Endothelial cell of umbilical vein (primary cell): ENCODE measurements around the gene ZBTB7B. TPM values are rescaled to one million over a fixed set of nuclear protein-coding genes. Genes with fewer than 3 reads are reported as not detected.

Experiments
- BruUV-seq: library from RNA; stranded (reverse); fragments of 400-500 nt; replicated peaks from 2 replicates; lab custom pipeline; 2021; lab: Mats Ljungman, UMichigan
- CTCF ChIA-PET: fragments of 300-600, 350-600 bp; sonication (Branson Sonifier 250); formaldehyde crosslinking; loops from one replicate; lab custom pipeline; 2021; ENCODE audit warnings: antibody characterized with exemption, inconsistent platforms; lab: Charles Lee
- POLR2A ChIA-PET: fragments of 300-600, 350-600 bp; sonication (Branson Sonifier 250); formaldehyde crosslinking; loops from one replicate; lab custom pipeline; 2021; ENCODE audit warnings: antibody characterized with exemption, inconsistent platforms; lab: Charles Lee
- DNase-seq: peaks from one replicate; pipeline ENCODE4 v3.0.0-alpha.2; 2011; ENCODE audit warnings: low read depth, low spot score
- FAIRE-seq: peaks from 2 replicates; lab custom pipeline; 2011; peaks lifted over from hg19 to GRCh38; lab: Jason Lieb, UNC
- H2AFZ ChIP-seq: 2 replicates; pipeline ENCODE4 v1.6.0; 2012; ENCODE audit warnings: low read depth, low read length, control low read depth, inconsistent platforms
- H3K27ac ChIP-seq: 2 replicates; pipeline ENCODE4 v1.5.1; 2011; ENCODE audit warnings: low read depth, mild to moderate bottlenecking, control low read depth, low read length, moderate library complexity; ENCODE audit not compliant: insufficient read depth
- H3K27me3 ChIP-seq, 2 experiments: 2 replicates each; pipeline versions ENCODE4 v1.6.0 to v1.6.1; 2011; ENCODE audit warnings: low read length in 2 of 2, mixed read lengths in 1 of 2; ENCODE audit not compliant: control insufficient read depth in 2 of 2, insufficient read depth in 2 of 2
- H3K36me3 ChIP-seq, 2 experiments: 2 replicates in 1 of 2; 3 replicates in 1 of 2; pipeline ENCODE4 v1.5.1; 2011; ENCODE audit warnings: low read length in 2 of 2, mild to moderate bottlenecking in 1 of 2, moderate library complexity in 1 of 2; ENCODE audit not compliant: control insufficient read depth in 2 of 2, insufficient read depth in 2 of 2; ENCODE audit errors: extremely low read depth in 1 of 2
- H3K4me1 ChIP-seq: 3 replicates; pipeline ENCODE4 v1.5.1; 2011; ENCODE audit warnings: mild to moderate bottlenecking, low read length; ENCODE audit not compliant: control insufficient read depth, insufficient read depth; ENCODE audit errors: extremely low read depth
- H3K4me2 ChIP-seq: 2 replicates; pipeline ENCODE4 v1.6.1; 2011; ENCODE audit warnings: low read length, control low read depth, mixed read lengths; ENCODE audit not compliant: insufficient read depth
- H3K4me3 ChIP-seq, 3 experiments: fragments of 200-600 bp in 1 of 3; sonication (generic), shearing (Covaris generic) in 1 of 3; replicated peaks in 1 of 3; 2 replicates each; pipeline ENCODE4 v1.5.1; 2011 to 2016; ENCODE audit warnings: control low read depth in 3 of 3, low read length in 3 of 3, mild to moderate bottlenecking in 2 of 3, inconsistent platforms in 1 of 3, low read depth in 1 of 3, moderate library complexity in 1 of 3; ENCODE audit not compliant: insufficient read depth in 1 of 3
- H3K79me2 ChIP-seq: 2 replicates; pipeline ENCODE4 v1.6.0; 2012; ENCODE audit warnings: low read length, inconsistent platforms; ENCODE audit not compliant: control insufficient read depth, insufficient read depth
- H3K9ac ChIP-seq: replicated peaks from 2 replicates; pipeline ENCODE3; 2011; ENCODE audit warnings: low read length, control low read depth; ENCODE audit not compliant: insufficient read depth; ENCODE audit errors: extremely low read depth
- H3K9me1 ChIP-seq: replicated peaks from 3 replicates; pipeline ENCODE4 v1.6.0; 2011; ENCODE audit warnings: mild to moderate bottlenecking, low read length; ENCODE audit not compliant: control insufficient read depth, insufficient read depth; ENCODE audit errors: extremely low read depth
- H3K9me3 ChIP-seq: replicated peaks from 2 replicates; pipeline ENCODE4 v1.5.1; 2012; ENCODE audit warnings: low read length, inconsistent platforms; ENCODE audit not compliant: control insufficient read depth, insufficient read depth
- H4K20me1 ChIP-seq: replicated peaks from 2 replicates; pipeline ENCODE3; 2011; ENCODE audit warnings: mild to moderate bottlenecking, low read length; ENCODE audit not compliant: control insufficient read depth, insufficient read depth; ENCODE audit errors: extremely low read depth
- CTCF ChIP-seq, 2 donors: IDR thresholded peaks; 1 replicate in 1 of 2; 2 replicates in 1 of 2; pipeline ENCODE4 v1.5.1; 2011; ENCODE audit warnings: low read length in 2 of 2, mild to moderate bottlenecking in 2 of 2, moderate library complexity in 2 of 2, control low read depth in 1 of 2, inconsistent platforms in 1 of 2, low read depth in 1 of 2; ENCODE audit not compliant: insufficient read depth in 1 of 2; ENCODE audit errors: extremely low read depth in 1 of 2
- EZH2 ChIP-seq: IDR thresholded peaks from 2 replicates; pipeline ENCODE4 v1.6.1; 2012; ENCODE audit warnings: borderline replicate concordance, low read depth, mild to moderate bottlenecking, moderate library complexity, low read length, inconsistent platforms; ENCODE audit not compliant: severe bottlenecking
- FOS ChIP-seq: IDR thresholded peaks from 2 replicates; pipeline ENCODE4 v1.6.1; 2011; ENCODE audit warnings: mild to moderate bottlenecking, low read length, moderate library complexity, borderline replicate concordance; ENCODE audit not compliant: insufficient read depth
- GATA2 ChIP-seq: IDR thresholded peaks from 2 replicates; pipeline ENCODE4 v1.7.0; 2011; ENCODE audit warnings: low read depth, mild to moderate bottlenecking, moderate library complexity, mixed read lengths, low read length; ENCODE audit not compliant: insufficient read length, insufficient read depth
- JUN ChIP-seq: IDR thresholded peaks from 2 replicates; pipeline ENCODE4 v1.6.1; 2011; ENCODE audit warnings: borderline replicate concordance, low read depth; ENCODE audit not compliant: insufficient read length, insufficient read depth
- MAX ChIP-seq: IDR thresholded peaks from 2 replicates; pipeline ENCODE4 v1.6.1; 2011; ENCODE audit not compliant: insufficient read depth, insufficient read length
- MYC ChIP-seq: IDR thresholded peaks from one replicate; pipeline ENCODE4 v1.6.1; 2011; ENCODE audit warnings: mild to moderate bottlenecking, low read depth, low read length
- POLR2A ChIP-seq: IDR thresholded peaks from 2 replicates; pipeline ENCODE4 v1.6.1; 2012; ENCODE audit warnings: low read depth, mild to moderate bottlenecking, control low read depth, low read length
- POLR2AphosphoS5 ChIP-seq: IDR thresholded peaks from 2 replicates; pipeline ENCODE4 v1.6.1; 2012; ENCODE audit warnings: low read depth, mild to moderate bottlenecking, control low read depth, low read length, moderate library complexity; ENCODE audit not compliant: insufficient read depth
- dilution Hi-C: fragments of 300-500 bp; cut with MboI; formaldehyde crosslinking; loops from one replicate; pipeline ENCODE4 v1.15.0; 2019; ENCODE audit warnings: low sequenced_read_pairs; ENCODE audit not compliant: extremely low pct_ligation_motif_present
- intact Hi-C: fragments of 100-400 bp; cut with micrococcal nuclease; formaldehyde crosslinking; loops from one replicate; pipeline ENCODE4 v1.10.0; 2022
- polyA plus RNA-seq, 4 experiments: library from polyadenylated mRNA; depleted of rRNA in 3 of 4; stranded (reverse) in 3 of 4; unstranded in 1 of 4; fragments of >200 nt; gene quantifications; 2 replicates each; pipeline versions ENCODE4 v1.2.1 to v1.2.3, GENCODE V29; 2011 to 2012; ENCODE audit warnings: missing spikeins in 1 of 4
- total RNA-seq: library from RNA; stranded (reverse); gene quantifications from 2 replicates; pipeline ENCODE4 v1.2.3, GENCODE V29; 2021

ZBTB7B gene
- total and polyA plus RNA-seq, 2 donors (not counting 3 experiments of a cell fraction or from before 2014, with no cell fraction given): 20.0 to 26.2 TPM

- POLR2A ChIA-PET: no interaction called here
Observed at GRCh38 chr1:155022136-155022926, 19.7 kb downstream of the ZBTB7B start.

More at GRCh38 chr1:155022136-155022926, 19.7 kb downstream of the ZBTB7B start:
- dilution Hi-C loops (no loop called here), intact Hi-C loops (no loop called here)
- H3K9me1 ChIP-seq: no peaks in the 10 kb centered on the region
- H3K4me1 ChIP-seq: peaks cover 5% of the 10 kb centered on the region
- no peak overlapping the region for H2AFZ ChIP-seq
- H3K9ac ChIP-seq: no peak overlapping the region
- no peaks in the 10 kb centered on the region for H3K9me3 ChIP-seq
- H3K79me2 ChIP-seq: no peaks in the 10 kb centered on the region
- TF ChIP-seq GATA2 (no peak), EZH2 (no peak), MYC (no peak), POLR2A (no peak), FOS (no peak), JUN (no peak), CTCF (IDR thresholded peaks at IDR 0.05; ENCODE audit: extremely low read depth in 1 of 2, insufficient read depth in 1 of 2, low read depth in 1 of 2, low read length in 2 of 2) (no peak), MAX (no peak), POLR2AphosphoS5 (no peak)
- H3K27me3 ChIP-seq: no peaks in the 10 kb centered on the region
- no TSS peak for BruUV-seq
- H3K4me2 ChIP-seq: no peak overlapping the region
- no peak overlapping the region for H3K4me3 ChIP-seq
- CTCF ChIA-PET: interaction anchor here (0.8 to 2.5 kb wide), 7 partner anchors 18 to 79 kb away, joined by 3 to 7 read pairs (median 4); partner anchors contain the start of gene ADAM15
- no peak overlapping the region for H3K27ac ChIP-seq
- FAIRE-seq (no peak), DNase-seq (no peak)
- H3K36me3 ChIP-seq: no peaks in the 10 kb centered on the region
- no peaks in the 10 kb centered on the region for H4K20me1 ChIP-seq
